H1 (cell line): Measurements from ENCODE around the gene PROZ. TPM values are rescaled to one million over a fixed set of nuclear protein-coding genes. Genes with fewer than 3 reads are reported as not detected.

Experiments used
- ASH2L ChIP-seq: fragments of 200-600, 300-600 bp; sonication (generic); IDR thresholded peaks from one replicate; pipeline ENCODE4 v1.7.1; 2017; ENCODE audit warnings: low read length
- BRCA1 ChIP-seq: IDR thresholded peaks from 2 replicates; pipeline ENCODE4 v1.6.1; 2012; ENCODE audit warnings: low read depth, low read length, improper control_type of control experiment
- EGR1 ChIP-seq: IDR thresholded peaks from 2 replicates; pipeline ENCODE4 v1.6.1; 2011; ENCODE audit warnings: low read depth, low read length, borderline replicate concordance
- EZH2 ChIP-seq: fragments of 200-600 bp; sonication (generic); IDR thresholded peaks from 2 replicates; pipeline ENCODE4 v1.7.1; 2012; ENCODE audit warnings: low read depth, mild to moderate bottlenecking, moderate library complexity, low read length, inconsistent platforms; ENCODE audit not compliant: severe bottlenecking
- KDM1A ChIP-seq: fragments of 200-600, 300-600 bp; sonication (generic); IDR thresholded peaks from 2 replicates; pipeline ENCODE4 v1.7.1; 2016; ENCODE audit warnings: mild to moderate bottlenecking, low read length, borderline replicate concordance
- SIRT6 ChIP-seq: IDR thresholded peaks from one replicate; pipeline ENCODE4 v1.7.1; 2012; ENCODE audit warnings: low read length, inconsistent platforms
- polyA plus RNA-seq, 7 experiments: library from polyadenylated mRNA; depleted of rRNA in 3 of 7; stranded (reverse) in 5 of 7; unstranded in 2 of 7; fragments of >200 nt in 5 of 7; fragments of 200-250 nt in 2 of 7; gene quantifications; 1 replicate in 5 of 7; 2 replicates in 1 of 7; 4 replicates in 1 of 7; pipeline versions ENCODE4 v1.2.1 to v1.2.3, GENCODE V29; 2011 to 2013; ENCODE audit warnings: missing spikeins in 2 of 7, mixed read lengths in 2 of 7
- total RNA-seq: library from RNA; stranded (reverse); fragmentation: NEBNext Ultra II Directional; extraction: Animal tissue kit (Norgen Biotek cat#: 25700); gene quantifications from 2 replicates; pipeline ENCODE4 v1.2.1, GENCODE V29; 2021

Gene PROZ
- total and polyA plus RNA-seq, 2 of the 8 experiments (the other 6 are each of a cell fraction or from before 2014, with no cell fraction given): not detected

DNA sequence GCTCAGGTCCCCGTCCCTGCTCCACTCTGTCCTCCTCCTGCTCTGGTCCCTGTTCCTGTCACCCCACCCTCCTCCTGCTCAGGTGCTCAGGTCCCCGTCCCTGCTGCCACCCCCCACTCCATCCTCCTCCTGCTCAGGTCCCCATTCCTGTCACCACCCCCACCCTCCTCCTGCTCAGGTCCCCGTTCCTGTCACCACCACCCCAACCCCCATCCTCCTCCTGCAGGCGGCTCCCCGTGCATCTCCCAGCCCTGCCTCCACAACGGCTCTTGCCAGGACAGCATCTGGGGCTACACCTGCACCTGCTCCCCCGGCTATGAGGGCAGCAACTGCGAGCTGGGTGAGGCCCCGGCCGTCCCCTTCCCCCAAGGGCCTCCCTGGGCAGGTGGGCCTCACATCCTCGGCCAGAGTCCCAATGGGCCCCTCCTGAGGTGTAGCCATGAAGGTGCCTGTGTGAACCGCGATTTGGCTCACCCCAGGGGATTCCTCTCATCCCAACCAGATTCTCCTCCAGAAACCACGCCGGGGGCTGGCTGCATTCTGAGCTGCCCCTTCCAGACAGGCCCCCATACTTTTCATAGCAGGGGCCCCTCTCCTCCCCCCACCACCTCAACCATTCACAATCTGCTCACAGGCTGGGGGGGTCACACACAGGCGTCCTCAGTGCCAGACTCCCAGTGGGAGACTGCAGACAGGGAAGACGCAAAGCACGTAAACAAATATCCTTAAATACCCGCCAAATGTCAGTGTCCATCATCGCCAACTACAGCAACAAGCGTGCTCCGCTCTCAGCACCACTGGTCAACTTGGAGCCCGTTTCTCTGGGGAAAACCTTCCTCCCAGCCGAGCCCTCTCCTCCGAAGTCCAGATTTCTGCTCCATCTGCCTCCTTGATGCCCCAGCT lies 4.6 kb downstream of the PROZ start (continued):
- no peak for TF ChIP-seq EZH2
- no peak for TF ChIP-seq ASH2L
- TF ChIP-seq KDM1A: no peak
- TF ChIP-seq BRCA1: no peak
- no peak for TF ChIP-seq EGR1
- TF ChIP-seq SIRT6: no peak
